ENCODE data around the gene TBC1D22A.
"Not testable (repeated sequence)": the region's sequence is repeated elsewhere in the genome, so short reads cannot be mapped to it uniquely, and the experiment has no call there.

Gene TBC1D22A

DNA sequence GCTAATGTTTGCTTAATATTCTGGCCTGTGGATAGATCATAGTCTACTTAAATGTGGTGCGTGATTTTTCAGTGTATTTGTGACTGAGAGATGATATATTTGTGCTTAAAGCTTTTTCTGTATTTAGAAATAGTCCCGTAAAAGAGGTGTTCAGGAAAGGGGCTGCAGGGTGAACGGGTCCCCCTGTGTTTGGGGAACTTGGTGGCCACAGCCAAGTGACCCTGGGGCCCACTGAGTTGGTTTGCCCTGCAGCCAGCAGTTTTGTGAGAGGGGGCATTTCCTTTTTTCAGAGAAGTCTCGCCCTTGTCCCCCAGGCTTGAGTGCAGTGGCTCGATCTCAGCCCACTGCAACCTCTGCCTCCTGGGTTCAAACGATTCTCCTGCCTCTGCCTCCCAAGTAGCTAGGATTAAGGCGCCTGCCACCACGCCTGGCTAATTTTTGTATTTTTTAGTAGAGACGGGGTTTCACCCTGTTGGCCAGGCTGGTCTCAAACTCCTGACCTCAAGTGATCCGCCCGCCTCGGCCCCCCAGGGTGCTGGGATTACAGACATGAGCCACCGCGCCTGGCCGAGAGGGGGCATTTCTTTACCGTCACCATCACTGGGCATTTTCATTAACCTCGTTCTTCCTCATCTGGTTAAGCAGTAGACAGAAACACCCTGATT lies 287.4 kb downstream of the TBC1D22A start:
- not testable (repeated sequence) for DNase-seq

GRCh38 chr22:47050401-47051051 lies 288.1 kb downstream of the TBC1D22A start:
- DNase-seq, result no peak

GRCh38 chr22:47051441-47052071 lies 289.1 kb downstream of the TBC1D22A start:
- DNase-seq, result peak; percentile 52

DNA sequence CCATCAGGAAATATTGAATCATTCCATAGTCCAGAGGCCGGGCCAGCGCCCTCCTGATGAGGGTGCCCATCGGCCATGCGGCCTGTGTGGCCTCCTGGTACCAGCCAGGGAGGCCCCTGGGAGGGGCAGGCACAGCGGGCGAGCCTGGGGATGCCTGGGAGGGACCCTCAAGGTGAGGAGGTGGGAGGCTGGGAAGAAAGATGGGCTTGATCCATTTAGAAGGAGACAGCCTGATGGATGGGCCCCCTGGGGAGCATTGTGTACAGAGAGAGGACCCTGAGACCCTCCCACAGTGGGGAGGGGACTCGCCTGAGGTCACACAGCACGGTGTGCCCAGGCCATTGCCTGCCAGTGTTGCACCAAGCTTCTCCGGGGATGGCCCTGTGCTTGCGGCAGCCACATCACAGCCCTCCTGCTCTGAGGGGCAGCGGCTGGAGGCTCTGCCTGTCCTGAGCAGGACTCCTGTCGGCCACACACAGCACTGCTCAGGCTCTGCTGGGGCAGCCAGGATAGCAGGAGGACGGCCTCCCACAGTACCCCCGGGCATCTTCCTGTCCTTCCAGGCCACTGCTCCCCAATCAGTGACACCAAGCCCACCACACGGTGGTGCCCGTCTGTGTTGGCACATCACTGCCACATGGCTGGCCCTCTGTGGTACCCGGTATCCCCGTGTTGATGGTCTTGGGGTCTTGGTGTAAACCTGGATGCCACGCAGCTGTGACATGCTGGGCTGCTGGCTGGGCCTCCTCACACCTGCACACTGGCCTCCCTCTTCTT lies 290.0 kb downstream of the TBC1D22A start:
- no peak for DNase-seq

DNA sequence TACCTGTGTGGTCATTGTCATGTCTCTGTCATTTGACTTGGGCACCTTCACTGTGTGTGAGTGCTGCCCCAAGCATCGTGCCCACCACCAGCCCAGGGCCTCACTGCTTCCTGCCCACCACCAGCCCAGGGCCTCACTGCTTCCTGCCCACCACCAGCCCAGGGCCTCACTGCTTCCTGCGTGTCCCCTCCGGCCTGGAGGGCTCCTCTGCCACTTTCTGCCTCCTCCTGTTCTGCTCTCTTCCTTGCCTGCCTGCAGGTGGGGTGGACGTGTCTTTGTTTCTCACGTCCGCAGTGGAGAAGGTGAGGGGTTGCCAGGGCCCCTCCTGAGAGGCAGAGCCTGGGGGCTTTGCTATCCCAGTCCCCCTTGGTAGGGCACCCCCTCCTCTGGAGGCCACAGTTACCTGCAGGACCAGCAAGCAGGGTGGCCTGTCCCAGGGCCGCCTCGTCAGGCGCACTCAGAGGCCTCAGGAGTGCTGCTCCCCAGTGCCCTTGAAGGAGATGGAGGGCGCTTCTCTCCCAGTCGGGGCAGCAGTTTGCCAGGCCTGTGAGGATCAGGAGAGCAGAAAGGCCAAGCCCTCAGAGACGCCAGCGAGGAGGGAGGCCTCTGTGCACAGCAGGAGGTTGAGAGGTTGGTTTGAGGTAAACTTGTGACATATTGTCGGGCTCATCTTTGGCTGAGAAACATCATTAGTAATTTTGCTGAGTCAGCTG lies 290.7 kb downstream of the TBC1D22A start:
- DNase-seq, result no peak

- no peak for DNase-seq
These were observed 291.3 kb downstream of the TBC1D22A start for GRCh38 chr22:47053726-47054141.

GRCh38 chr22:47054231-47055072 lies 292.0 kb downstream of the TBC1D22A start:
- DNase-seq, result no peak

DNA sequence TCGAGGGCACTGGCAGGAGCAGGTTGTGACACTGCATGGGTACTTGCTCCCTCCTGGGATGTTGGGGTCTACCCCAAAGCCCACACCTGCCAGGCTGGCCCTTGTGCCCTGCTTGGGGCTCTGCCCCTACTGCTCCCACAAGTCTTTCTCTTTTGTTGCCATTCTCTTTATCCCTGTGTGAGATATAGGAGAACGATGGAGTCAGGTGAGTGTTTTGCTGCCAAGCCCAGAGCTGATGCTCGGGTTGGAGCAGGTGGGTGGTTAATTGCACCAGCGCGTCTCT lies 292.6 kb downstream of the TBC1D22A start:
- DNase-seq, result no peak

GRCh38 chr22:47055461-47055860 lies 293.0 kb downstream of the TBC1D22A start:
- no peak for DNase-seq

DNA sequence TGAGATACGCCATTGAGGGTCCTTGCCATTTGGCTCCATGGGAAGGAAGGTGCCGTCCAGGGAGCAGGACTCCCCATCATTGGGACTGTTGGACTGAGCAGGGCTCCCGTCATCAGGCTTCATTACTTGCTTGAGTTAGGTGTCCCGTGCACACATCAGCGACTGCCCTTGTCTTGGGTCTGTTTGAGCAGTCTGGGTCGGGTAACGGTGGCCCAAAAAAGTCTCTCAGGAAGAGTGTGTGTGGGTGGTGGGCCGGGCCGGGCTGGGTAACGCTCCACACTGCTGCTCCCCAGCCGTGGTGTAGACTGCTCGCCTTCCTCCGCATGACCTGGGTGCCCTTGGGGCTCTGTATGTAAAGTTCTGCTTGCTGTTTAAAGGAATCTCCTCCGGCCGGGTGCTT lies 293.5 kb downstream of the TBC1D22A start:
- no peak for DNase-seq

GRCh38 chr22:47056361-47056760 lies 293.9 kb downstream of the TBC1D22A start:
- DNase-seq, result no peak

- no peak for DNase-seq
These were observed 294.5 kb downstream of the TBC1D22A start for GRCh38 chr22:47056776-47057470.

- no peak for DNase-seq
These were observed 295.6 kb downstream of the TBC1D22A start for GRCh38 chr22:47057916-47058585.

- no peak for DNase-seq
These were observed 296.6 kb downstream of the TBC1D22A start for GRCh38 chr22:47059076-47059475.

DNA sequence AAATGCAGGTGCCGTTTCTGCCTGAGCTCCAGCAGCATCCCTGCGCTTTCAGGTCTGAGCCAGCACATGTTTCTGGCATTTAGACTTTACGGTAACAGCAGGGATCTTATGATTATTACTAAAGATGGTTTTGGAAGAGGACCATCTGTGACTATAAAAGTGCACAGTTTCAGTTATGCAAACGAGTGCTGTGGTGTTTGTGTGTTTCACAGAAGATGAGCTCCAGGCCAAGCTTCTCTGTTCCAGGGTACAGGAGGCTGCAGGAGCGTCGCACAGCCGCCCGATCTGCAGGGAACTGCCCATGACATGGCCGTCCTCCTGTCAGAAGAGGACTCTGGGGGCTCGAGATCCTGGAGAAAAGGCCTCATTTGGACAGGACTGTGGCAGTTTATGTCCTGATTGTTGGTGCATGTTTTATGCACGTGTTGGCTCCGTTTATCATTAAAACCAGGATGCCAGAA lies 297.3 kb downstream of the TBC1D22A start:
- DNase-seq, result no peak

DNA sequence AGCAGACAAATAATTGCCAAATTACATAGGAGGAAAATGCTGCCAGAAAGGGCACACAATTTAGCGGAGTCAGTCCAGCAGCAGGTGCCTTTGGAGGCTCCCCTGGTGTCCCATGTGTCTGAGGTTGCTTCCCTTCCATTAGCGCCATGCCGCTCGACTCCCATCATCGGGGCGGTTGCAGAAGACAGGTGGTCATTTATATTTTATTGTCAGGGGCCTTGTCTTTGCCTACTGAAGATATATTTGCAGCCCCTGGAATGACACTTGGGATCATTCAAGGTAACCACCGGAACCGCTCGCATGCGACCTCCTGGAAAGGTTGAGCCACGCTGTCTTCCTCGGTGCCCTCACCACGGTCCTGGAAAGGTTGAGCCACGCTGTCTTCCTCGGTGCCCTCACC lies 298.3 kb downstream of the TBC1D22A start:
- no peak for DNase-seq

GRCh38 chr22:47061226-47061625 lies 298.8 kb downstream of the TBC1D22A start:
- no peak for DNase-seq

DNA sequence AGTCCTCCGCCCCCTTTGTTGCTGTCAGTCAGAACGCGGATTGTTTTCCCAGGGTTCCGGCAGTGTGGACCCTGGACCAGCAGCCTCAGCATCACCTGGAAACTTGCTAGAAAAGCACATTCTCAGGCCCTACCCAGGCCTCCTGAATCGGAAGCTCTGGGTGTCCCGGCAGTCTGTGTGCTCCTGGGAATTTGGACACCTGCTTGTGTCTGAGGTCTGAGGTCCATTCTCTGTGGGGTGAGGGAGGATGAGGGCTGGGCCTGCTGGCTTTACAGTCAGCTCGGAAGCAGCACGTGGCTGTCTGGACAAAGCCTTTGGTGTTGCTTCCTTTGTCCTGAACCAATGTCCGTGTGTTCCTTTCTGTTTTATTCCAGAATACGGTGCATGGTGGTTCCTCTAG lies 299.7 kb downstream of the TBC1D22A start:
- DNase-seq, result no peak

DNA sequence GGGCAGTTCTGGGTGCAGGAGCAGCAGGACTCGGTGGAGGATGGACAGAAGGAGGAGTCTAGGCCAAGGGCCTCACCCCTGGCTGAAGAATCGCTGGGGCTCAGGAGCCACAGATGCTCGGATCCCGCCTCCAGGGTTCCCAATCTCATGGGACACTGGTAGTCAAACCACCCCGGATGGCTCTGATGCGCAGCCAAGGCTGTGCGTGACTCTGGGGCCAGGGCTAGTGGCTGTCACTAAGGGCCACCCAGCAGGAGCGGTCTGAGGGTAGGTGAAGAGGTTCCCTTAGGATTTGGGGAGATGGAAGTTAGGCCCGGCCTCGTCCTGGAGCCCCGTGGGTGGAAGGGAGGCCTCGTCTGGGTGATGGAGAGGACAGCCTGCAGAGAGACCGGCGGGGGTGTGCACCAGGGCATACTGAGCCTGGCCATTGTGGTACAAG lies 300.6 kb downstream of the TBC1D22A start:
- DNase-seq, result no peak

DNA sequence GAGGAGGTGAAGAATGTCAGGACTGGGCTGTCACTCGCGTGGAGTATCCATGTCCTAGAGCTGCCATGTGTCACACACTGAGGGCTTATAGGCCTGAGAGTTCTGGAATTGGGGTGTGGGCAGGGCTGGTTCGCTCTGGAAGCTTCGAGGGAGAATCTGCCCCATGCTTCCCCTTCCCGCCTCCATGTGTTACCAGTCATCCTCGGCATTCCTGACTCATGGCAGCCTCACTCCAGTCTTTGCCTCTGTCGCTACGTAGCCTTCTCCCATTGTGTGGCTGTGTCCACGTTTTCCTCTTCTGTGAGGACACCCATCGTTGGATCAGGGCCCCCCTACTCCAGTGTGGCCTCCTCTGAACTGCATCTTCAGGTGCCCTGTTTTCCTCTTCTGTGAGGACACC lies 301.2 kb downstream of the TBC1D22A start:
- no peak for DNase-seq

All from right kidney (tissue), 1 donor.